Stimulated activated CD4-positive, alpha-beta T cell treated with anti-CD3 and anti-CD28 coated beads, Interleukin-2, amount 100 ng/mL, for 24 hours (primary cell): ENCODE data around the gene RFNG.

ENCODE experiments used
- DNase-seq, 2 donors: peaks; one replicate each; pipeline ENCODE4 v3.0.0-alpha.2; 2020

Gene RFNG

GRCh38 chr17:81998691-81999438, 52.7 kb downstream of the RFNG start:
- DNase-seq: no peak

- no peak for DNase-seq
These were observed 53.4 kb downstream of the RFNG start for GRCh38 chr17:81998212-81998611.
